HCT116 (cell line): ENCODE measurements around the gene ADORA3. TPM values are rescaled to one million over a fixed set of nuclear protein-coding genes. Genes with fewer than 3 reads are reported as not detected.

Experiments used
- total RNA-seq: library from RNA; stranded (reverse); gene quantifications from one replicate; pipeline ENCODE4 v1.2.1, GENCODE V29; 2021; ENCODE audit not compliant: unreplicated experiment

Gene ADORA3
- total RNA-seq, 1 experiment from 2014 or later = not detected

Other genes with a start within 250 kb of the ADORA3 start
- not detected for gene CHIA, start 212.8 kb downstream of the ADORA3 start, total RNA-seq
- 3.0 TPM for gene OVGP1, start 75.9 kb downstream of the ADORA3 start, total RNA-seq
- gene WDR77, start 54.4 kb downstream of the ADORA3 start, total RNA-seq = 42.5 TPM
- gene ATP5PB, start 54.2 kb downstream of the ADORA3 start, total RNA-seq = 323 TPM
- gene C1orf162, start 29.6 kb downstream of the ADORA3 start, total RNA-seq = 0.52 TPM
- gene TMIGD3, start within 50 bp of the ADORA3 start, total RNA-seq = not detected
- gene RAP1A, start 116.2 kb upstream of the ADORA3 start, total RNA-seq = 46.2 TPM
- gene INKA2, start 235.8 kb upstream of the ADORA3 start, total RNA-seq = 4.0 TPM